GM18505 (cell line): ENCODE data around the gene ZNF101.

Source experiments
- ATAC-seq: cut with Tn5 transposase; IDR thresholded peaks from one replicate; pipeline ENCODE4 v1.9.1; 2021; ENCODE audit not compliant: unreplicated experiment
- POLR2A ChIP-seq: IDR thresholded peaks from 4 replicates; pipeline ENCODE4 v1.6.1; 2011; ENCODE audit warnings: borderline replicate concordance; ENCODE audit not compliant: insufficient read depth, insufficient read length; ENCODE audit errors: extremely low read depth

The ZNF101 gene

GRCh38 chr19:19649155-19649554 is 19.5 kb upstream of the ZNF101 start:
- no peak for ATAC-seq

GRCh38 chr19:19649580-19649995 is 19.1 kb upstream of the ZNF101 start:
- ATAC-seq, result no peak
- TF ChIP-seq POLR2A, result no peak

More at GRCh38 chr19:19649155-19649554, 19.5 kb upstream of the ZNF101 start:
- TF ChIP-seq POLR2A, result no peak

DNA sequence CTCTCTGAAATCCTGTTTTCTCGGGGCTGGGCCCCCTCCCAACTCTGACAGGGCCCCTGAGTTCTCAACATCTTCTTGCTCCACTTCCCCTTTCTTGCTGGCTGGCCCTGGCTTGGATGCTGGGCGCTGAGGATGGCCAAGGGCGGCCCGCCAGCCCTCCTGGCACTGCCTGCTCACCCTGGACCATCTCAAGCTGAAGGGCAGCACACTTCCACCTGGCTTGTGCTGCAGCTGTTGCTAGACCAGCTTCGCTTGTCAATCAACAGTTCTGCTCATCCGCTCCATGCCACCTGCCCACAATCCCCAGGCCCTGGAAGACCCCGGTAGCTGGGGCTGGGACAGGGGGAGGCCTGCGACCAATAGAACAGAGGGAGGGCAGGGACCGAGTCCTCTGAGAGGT is 18.3 kb upstream of the ZNF101 start:
- ATAC-seq, result no peak
- no peak for TF ChIP-seq POLR2A

DNA sequence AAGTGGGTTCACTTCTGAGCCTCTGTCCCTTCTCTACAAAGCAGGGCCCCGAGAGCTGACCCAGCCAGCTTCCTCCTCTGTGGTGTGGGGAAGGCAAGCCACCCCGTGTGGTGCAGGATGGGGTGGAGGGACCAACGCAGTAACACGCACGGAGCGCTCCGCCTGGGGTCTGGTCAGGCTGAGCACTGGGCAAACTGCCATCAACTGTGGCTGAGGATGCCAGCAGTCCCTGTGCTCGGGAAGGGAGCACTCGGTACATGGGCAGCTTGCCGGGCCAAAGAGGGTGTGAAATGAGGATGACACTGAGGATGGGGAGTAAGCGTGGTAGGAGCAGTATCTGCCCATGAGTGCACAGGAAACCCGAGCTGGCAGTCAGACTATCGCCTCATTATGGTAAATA is 17.6 kb upstream of the ZNF101 start:
- peak; percentile 26 for TF ChIP-seq POLR2A
- ATAC-seq, result no peak

DNA sequence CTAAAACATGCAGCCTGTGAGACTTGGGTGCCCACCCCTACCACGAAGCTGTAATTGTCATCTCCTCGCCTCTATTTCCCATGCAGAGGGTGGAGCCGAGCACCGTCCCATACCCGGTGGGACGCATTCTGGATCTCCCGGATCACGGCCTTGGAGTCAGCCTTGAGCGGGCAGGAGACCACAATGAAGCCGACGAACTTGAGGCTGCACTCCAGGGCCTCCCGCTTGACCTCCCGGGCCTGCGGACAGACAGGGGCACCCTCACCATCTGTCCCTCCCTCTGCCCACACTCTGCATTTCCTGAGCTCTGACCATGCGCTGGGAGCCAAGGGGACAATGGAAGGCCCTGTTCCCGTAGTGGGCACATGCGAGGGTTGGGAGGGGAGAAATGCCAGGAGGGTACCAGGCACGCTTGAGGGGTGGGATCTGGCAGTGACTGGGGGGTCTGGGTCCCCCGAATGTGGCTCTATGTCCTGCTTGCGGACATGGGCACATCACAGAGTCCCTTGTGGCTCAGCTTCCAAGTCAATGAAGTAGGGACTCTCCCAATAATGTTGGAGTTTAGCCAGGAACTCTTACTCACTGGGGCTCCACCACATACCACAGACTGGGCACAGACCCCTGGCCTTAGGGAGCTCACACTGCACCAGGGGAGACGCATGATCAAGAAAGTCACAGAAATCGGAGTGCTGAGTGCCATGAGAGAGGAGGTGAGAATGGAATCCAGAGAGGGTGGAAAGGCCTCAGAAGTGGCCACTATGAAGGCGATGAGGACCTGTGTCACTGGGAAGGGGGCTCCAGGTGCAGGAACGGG is 15.9 kb upstream of the ZNF101 start:
- TF ChIP-seq POLR2A, result no peak
- ATAC-seq, result no peak

DNA sequence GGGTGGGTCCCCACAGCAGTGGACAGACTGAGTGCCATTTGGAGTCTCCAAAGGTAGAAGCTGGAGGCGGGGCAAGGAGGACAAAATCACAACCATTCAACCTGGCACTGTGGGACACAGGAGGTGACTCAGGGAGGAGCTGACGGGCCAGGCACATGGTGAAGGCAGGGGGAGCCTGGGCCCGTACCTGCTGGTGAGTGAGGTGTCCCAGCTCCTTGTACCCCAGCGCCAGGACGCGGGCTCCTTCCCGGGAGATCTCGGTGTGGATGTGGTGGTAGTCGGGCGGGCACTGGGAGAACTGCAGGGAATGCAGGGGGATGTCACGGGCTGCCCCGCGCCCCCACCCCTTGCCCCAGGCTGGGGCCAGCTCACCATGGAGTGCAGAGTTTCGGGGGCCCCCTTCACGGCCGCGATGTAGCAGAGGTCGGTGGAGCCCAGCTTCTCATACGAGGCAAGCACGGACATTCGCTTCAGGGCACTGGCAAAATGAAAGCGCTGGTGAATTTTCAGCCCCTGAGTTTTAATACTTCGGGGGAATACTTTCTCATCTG is 15.0 kb upstream of the ZNF101 start:
- no peak for ATAC-seq
- no peak for TF ChIP-seq POLR2A

DNA sequence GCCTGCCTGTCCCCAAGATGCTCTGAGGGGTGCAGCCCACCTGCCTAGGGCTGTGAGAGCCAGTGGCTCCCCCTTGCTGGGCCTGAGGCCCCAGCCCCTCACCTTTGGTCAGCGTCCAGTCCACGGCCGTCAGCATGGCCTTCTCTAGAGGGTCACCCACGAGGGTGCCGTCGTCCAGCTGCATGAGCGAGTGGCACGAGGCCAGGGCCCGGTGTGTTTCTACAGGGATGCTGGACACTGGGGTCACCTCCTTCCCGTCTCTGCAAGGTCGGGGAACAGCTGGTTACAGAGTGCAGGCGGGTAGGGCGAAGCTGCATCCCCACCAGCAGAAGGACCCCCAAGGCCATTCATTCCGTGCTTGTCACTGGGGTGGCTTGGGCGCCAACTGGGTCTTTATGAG is 14.2 kb upstream of the ZNF101 start:
- TF ChIP-seq POLR2A, result no peak
- no peak for ATAC-seq

DNA sequence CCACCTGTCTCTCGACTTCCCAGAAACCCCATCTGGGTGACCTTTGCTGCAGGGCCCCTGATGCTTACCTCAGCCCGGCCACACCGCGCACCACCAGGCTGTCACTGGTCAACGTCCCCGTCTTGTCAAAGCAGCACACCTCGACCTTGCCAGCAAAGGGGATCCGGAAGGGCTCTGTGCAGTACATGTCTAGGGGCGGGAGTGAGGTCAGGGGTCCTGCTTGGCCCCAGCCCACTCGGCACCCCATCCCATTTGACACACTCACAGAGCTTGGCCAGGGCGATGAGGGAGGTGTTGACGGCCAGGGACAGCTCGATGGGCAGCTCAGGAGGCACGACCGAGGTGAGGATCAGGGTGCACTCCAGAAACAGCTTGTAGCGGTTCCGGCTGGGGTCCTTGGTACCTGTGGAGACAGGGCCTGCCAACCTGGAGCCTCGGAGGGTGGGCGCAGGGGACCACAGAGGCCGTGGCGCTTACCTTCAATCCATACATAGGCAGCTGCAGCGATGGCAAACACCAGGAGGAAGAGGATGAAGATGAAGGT is 13.5 kb upstream of the ZNF101 start:
- TF ChIP-seq POLR2A, result no peak
- ATAC-seq, result no peak

DNA sequence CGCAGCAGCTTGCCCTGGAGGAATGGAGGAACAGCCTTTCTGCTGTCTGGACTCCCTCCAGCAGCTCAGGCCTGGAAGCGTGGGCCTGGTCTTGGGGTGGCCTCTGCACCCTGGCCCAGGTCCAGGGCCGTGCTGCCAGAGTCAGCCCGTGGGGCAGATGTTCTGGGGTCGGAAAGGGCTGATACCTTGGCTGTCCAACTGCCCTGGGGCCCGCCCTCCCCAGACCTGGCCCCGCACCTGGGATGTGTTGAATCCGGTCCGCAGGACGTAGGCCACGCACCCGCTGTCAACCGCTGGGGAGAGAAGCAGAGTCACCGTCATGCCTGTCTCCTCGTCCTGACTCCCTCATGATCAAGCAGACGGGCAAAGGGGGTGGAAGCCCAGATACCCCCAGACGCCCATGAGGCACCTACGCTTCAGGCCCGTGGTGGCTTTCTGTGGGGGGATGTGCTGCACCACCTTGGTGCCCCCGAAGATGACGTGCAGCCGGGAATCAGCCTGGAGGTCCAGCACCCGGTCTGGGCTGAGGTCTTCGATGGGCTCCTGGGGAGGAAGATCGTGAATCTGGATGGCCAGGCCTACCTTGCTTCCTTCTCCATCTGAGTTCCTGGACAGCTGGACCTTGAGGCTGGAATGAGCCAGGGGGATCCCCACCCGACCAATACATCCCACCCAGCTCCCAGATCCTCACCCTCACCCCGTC is 12.8 kb upstream of the ZNF101 start:
- no peak for ATAC-seq
- TF ChIP-seq POLR2A, result no peak

DNA sequence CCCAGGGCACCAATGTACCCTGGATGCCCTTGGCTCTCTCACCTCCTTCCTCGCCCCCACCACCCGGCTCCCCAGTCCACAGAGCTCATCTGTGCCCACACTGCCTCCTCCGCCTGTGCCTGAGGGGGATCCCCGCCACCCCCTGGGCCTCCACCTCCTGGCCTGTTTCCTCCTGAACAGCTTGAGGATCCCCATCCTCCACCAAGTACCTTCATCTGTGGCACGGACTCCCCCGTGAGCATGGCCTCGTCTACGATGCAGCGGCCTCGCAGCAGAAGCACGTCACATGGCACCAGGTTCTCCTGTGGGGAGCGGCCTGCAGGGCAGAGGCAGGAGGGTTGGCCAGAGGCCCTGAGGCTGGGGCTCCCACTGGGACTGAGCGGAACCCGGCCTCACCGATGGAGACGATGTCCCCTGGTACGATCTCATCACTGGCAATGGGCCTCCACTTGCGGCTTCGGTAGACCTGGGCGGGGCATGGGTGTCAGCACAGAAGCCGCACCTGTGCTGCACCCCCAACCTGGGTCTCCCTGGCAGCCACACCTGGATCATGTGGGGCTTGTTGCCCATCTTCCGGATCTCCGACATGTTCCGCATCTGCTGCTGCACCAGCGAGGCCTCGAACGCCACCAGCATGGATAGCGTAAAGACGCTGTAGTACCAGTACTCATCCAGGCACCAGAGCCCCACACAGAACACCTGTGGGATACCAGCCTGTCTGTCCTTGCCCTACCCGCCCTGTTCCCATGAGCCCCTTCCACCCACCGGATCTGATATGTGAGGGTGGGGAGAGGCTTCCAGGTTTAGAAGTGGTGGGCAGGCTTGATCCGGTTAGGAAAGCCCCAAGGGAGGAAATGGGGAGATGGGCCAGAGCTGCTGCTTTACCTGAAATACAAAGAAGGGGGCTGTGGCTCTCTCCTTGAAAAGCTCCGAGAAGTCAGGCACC is 11.9 kb upstream of the ZNF101 start:
- ATAC-seq, result no peak

DNA sequence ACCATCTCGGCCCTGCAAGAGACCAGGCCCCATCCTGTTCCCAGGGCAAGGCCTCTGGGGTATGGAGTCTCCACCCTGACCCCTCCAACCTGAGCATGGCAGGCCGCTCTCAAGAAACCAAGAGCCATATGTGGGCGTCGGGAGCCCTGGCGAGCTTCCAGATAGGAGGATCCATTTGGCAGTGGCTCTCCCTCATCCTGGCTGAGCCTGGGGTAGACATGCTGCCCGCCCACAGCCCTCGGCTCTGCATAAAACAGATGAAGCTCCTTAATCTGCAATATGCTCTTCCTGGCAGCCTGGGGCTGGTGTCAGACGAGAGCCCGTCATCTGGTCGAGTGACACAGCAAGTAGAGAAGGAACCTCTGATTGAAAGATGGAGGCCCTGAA is 11.2 kb upstream of the ZNF101 start:
- no peak for TF ChIP-seq POLR2A
- no peak for ATAC-seq

More for the DNA sequence above, 11.9 kb upstream of the ZNF101 start:
- no peak for TF ChIP-seq POLR2A

- no peak for TF ChIP-seq POLR2A
Observed at GRCh38 chr19:19659646-19660245, 8.9 kb upstream of the ZNF101 start.

More at GRCh38 chr19:19659646-19660245, 8.9 kb upstream of the ZNF101 start:
- ATAC-seq, result no peak
